OCI-LY1 (cell line): Measurements from ENCODE around the gene ZNF497.

Experiments used
- CTCF ChIP-seq: fragments of 200-600 bp; sonication (generic), shearing (Covaris generic); IDR thresholded peaks from 2 replicates; pipeline ENCODE4 v1.5.1; 2017; ENCODE audit warnings: mild to moderate bottlenecking, antibody characterized with exemption, low read length, moderate library complexity, mixed read lengths
- EZH2 ChIP-seq: fragments of 200-600 bp; sonication (generic), shearing (Covaris generic); IDR thresholded peaks from 2 replicates; pipeline ENCODE4 v1.8.0; 2017; ENCODE audit warnings: borderline replicate concordance, mixed run types, mild to moderate bottlenecking, antibody characterized with exemption, low read length, moderate library complexity, mixed read lengths

- TF ChIP-seq CTCF (no peak), EZH2 (no peak)
Observed at GRCh38 chr19:58305065-58305931, 57.3 kb downstream of the ZNF497 start, which contains the start of gene ERVK3-1.
